ENCODE measurements around the gene IL17F.

Gene IL17F

GRCh38 chr6:52244400-52244799 is at the start of gene IL17F:
TSS of gene IL17F (minus strand) at chr6:52244500. CDS start at chr6:52244429, 71 bp downstream.
- H3K4me3 ChIP-seq (ENCODE audit: control insufficient read depth, low read depth, low read length) = no peak within 1 kb of the TSS
- no peak for DNase-seq (ENCODE audit: low read depth)
- TF ChIP-seq CTCF (conservative IDR thresholded peaks at IDR 0.05; ENCODE audit: control insufficient read depth, insufficient read depth, low read depth, low read length) = no peak

- no peak overlapping the region for H3K4me3 ChIP-seq (ENCODE audit: control insufficient read depth, low read depth, low read length)
- DNase-seq (ENCODE audit: low read depth) = no peak
- no peak for TF ChIP-seq CTCF (conservative IDR thresholded peaks at IDR 0.05; ENCODE audit: control insufficient read depth, insufficient read depth, low read depth, low read length)
These were observed 48.8 kb upstream of the IL17F start for GRCh38 chr6:52293067-52293466.

GRCh38 chr6:52288841-52289240 is 44.5 kb upstream of the IL17F start:
- no peak for DNase-seq (ENCODE audit: low read depth)
- no peak for TF ChIP-seq CTCF (conservative IDR thresholded peaks at IDR 0.05; ENCODE audit: control insufficient read depth, insufficient read depth, low read depth, low read length)
- H3K4me3 ChIP-seq (ENCODE audit: control insufficient read depth, low read depth, low read length) = no peak overlapping the region

GRCh38 chr6:52288216-52288615 is 43.9 kb upstream of the IL17F start:
- DNase-seq (ENCODE audit: low read depth) = no peak
- no peak for TF ChIP-seq CTCF (conservative IDR thresholded peaks at IDR 0.05; ENCODE audit: control insufficient read depth, insufficient read depth, low read depth, low read length)
- no peak overlapping the region for H3K4me3 ChIP-seq (ENCODE audit: control insufficient read depth, low read depth, low read length)

GRCh38 chr6:52286798-52287432 is 42.6 kb upstream of the IL17F start:
- peak; percentile 77 for DNase-seq (ENCODE audit: low read depth)
- TF ChIP-seq CTCF (conservative IDR thresholded peaks at IDR 0.05; ENCODE audit: control insufficient read depth, insufficient read depth, low read depth, low read length) = peak; percentile 97

GRCh38 chr6:52285177-52286068 is 41.1 kb upstream of the IL17F start:
- DNase-seq (ENCODE audit: low read depth) = peak; percentile 63
- peak overlapping the region; percentile 73 for H3K4me3 ChIP-seq (ENCODE audit: control insufficient read depth, low read depth, low read length)
- peak; percentile 18 for TF ChIP-seq CTCF (conservative IDR thresholded peaks at IDR 0.05; ENCODE audit: control insufficient read depth, insufficient read depth, low read depth, low read length)

More at GRCh38 chr6:52286798-52287432, 42.6 kb upstream of the IL17F start:
- H3K4me3 ChIP-seq (ENCODE audit: control insufficient read depth, low read depth, low read length) = no peak overlapping the region

Measured in fibroblast of mammary gland (primary cell).